A549 (cell line): Measurements from ENCODE around the gene BABAM2.

Experiments
- CTCF ChIP-seq: fragments of >200 bp; sonication (Bioruptor Twin); formaldehyde crosslinking; IDR thresholded peaks from 3 replicates; pipeline ENCODE4 v1.5.1; 2016
- ESRRA ChIP-seq: fragments of 150-350 bp; IDR thresholded peaks from 2 replicates; pipeline ENCODE4 v1.6.1; 2014; ENCODE audit warnings: mild to moderate bottlenecking, low read length, borderline replicate concordance
- JUNB ChIP-seq: fragments of >200 bp; sonication (Bioruptor Twin); formaldehyde crosslinking; IDR thresholded peaks from 2 replicates; pipeline ENCODE4 v1.6.1; 2016
- POLR2A ChIP-seq: IDR thresholded peaks from 2 replicates; pipeline ENCODE4 v1.6.1; 2012; ENCODE audit warnings: mild to moderate bottlenecking, low read length
- POLR2AphosphoS2 ChIP-seq: conservative IDR thresholded peaks from 2 replicates; pipeline ENCODE4 v1.6.1; 2012; ENCODE audit warnings: low read length, improper control_type of control experiment, inconsistent platforms
- TF ChIP-seq, protein P1 (sequence below): fragments of 250-450 bp; sonication (Bioruptor Pico); IDR thresholded peaks from 2 replicates; pipeline ENCODE4 v1.5.0; 2021; ENCODE audit warnings: mild to moderate bottlenecking, moderate library complexity, borderline replicate concordance

- no peak for TF ChIP-seq CTCF
- no peak for TF ChIP-seq POLR2A
- no peak for TF ChIP-seq POLR2AphosphoS2
- TF ChIP-seq ESRRA: no peak
- TF ChIP-seq, protein P1, sequence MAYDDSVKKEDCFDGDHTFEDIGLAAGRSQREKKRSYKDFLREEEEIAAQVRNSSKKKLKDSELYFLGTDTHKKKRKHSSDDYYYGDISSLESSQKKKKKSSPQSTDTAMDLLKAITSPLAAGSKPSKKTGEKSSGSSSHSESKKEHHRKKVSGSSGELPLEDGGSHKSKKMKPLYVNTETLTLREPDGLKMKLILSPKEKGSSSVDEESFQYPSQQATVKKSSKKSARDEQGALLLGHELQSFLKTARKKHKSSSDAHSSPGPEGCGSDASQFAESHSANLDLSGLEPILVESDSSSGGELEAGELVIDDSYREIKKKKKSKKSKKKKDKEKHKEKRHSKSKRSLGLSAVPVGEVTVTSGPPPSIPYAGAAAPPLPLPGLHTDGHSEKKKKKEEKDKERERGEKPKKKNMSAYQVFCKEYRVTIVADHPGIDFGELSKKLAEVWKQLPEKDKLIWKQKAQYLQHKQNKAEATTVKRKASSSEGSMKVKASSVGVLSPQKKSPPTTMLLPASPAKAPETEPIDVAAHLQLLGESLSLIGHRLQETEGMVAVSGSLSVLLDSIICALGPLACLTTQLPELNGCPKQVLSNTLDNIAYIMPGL: no peak
- TF ChIP-seq JUNB: no peak
Observed at GRCh38 chr2:27964067-27964466, 73.5 kb downstream of the BABAM2 start.
